ENCODE data around the gene ZC3H12D. TPM values are rescaled to one million over a fixed set of nuclear protein-coding genes. Genes with fewer than 3 reads are reported as not detected.
"Not testable (repeated sequence)": the region's sequence is repeated elsewhere in the genome, so short reads cannot be mapped to it uniquely, and the experiment has no call there.

The ZC3H12D gene
- total RNA-seq, 4 donors from 2014 or later = 0.42 to 2.2 (median 0.92) TPM

DNA sequence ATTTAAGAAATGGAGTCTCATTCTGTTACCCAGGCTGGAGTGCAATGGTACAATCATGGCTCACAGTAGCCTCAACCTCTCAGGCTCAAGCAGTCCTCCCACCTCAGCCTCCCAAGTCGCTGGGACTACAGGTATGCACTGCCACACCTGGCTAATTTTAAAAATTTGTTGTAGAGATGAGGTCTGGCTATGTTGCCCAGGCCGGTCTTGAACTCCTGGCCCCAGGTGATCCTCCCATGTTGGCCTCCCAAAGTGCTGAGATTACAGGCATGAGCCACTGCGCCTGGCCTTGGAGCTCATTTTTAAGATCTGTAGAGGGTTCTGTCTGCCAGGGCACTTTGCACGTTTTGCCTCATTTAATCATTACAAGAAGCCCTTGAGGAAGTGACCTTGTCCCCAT is 17.5 kb downstream of the ZC3H12D start:
- intact Hi-C loops (cut with DNase I; ENCODE audit: low total_unique reads) = no loop called here
- 80 to 87% methylated on average over 4 of the region's 4 CpGs for WGBS, 2 donors
- no peak overlapping the region for H3K4me3 ChIP-seq (ENCODE audit: low read depth, poor library complexity, severe bottlenecking)
- no peak for DNase-seq (ENCODE audit: low spot score in 2 of 2)
- no peak for TF ChIP-seq POLR2A (IDR thresholded peaks at IDR 0.05)
- TF ChIP-seq, protein P1, sequence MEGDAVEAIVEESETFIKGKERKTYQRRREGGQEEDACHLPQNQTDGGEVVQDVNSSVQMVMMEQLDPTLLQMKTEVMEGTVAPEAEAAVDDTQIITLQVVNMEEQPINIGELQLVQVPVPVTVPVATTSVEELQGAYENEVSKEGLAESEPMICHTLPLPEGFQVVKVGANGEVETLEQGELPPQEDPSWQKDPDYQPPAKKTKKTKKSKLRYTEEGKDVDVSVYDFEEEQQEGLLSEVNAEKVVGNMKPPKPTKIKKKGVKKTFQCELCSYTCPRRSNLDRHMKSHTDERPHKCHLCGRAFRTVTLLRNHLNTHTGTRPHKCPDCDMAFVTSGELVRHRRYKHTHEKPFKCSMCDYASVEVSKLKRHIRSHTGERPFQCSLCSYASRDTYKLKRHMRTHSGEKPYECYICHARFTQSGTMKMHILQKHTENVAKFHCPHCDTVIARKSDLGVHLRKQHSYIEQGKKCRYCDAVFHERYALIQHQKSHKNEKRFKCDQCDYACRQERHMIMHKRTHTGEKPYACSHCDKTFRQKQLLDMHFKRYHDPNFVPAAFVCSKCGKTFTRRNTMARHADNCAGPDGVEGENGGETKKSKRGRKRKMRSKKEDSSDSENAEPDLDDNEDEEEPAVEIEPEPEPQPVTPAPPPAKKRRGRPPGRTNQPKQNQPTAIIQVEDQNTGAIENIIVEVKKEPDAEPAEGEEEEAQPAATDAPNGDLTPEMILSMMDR (IDR thresholded peaks at IDR 0.05) = no peak

DNA sequence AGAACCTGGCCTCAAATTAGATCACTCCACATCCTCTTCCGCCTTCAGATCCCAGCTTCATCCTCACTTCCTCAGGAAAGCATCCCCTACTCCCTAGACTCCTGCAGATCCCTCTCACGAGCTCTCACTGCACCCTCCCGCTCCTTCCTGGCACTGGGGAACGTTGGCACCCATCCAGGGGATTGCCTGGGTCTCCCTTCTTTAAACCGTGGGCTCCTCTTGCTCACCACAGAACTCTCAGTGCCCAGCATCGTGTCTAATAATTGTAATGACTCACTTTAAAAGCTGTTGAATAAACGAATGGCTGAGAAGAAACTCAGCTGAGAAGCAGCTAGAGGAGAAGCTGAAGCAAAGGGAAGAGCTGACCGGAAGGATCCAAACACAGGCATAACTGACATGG is 20.4 kb downstream of the ZC3H12D start:
- no peak overlapping the region for H3K4me3 ChIP-seq (ENCODE audit: low read depth, poor library complexity, severe bottlenecking)
- TF ChIP-seq, protein P1 (IDR thresholded peaks at IDR 0.05) = no peak
- TF ChIP-seq POLR2A (IDR thresholded peaks at IDR 0.05) = no peak
- intact Hi-C loops (cut with DNase I; ENCODE audit: low total_unique reads) = no loop called here
- 45 to 46% methylated on average over 8 of the region's 8 CpGs for WGBS, 2 donors
- DNase-seq (ENCODE audit: low spot score in 2 of 2) = no peak

DNA sequence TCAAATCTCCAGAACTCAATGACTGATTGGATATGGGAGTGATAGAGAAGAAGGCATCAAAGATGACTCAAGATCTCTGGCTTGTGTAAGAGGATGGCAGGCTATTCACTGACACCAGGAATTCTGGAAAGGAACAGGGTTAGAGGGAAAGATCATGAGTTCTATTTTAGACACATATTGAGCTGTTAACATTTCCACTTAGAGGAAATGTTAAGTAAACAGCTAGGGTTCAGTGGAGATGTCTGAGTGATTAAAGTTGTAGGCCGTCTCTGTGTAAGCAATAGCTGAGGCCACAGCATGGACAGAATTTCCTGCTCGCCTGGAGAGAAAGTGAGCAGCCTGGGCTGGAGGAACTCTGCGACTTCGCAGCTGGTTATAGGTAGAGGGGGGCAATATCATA is 21.0 kb downstream of the ZC3H12D start:
- H3K4me3 ChIP-seq (ENCODE audit: low read depth, poor library complexity, severe bottlenecking) = no peak overlapping the region
- TF ChIP-seq, protein P1 (IDR thresholded peaks at IDR 0.05) = no peak
- no peak for TF ChIP-seq POLR2A (IDR thresholded peaks at IDR 0.05)
- DNase-seq (ENCODE audit: low spot score in 2 of 2) = no peak
- intact Hi-C loops (cut with DNase I; ENCODE audit: low total_unique reads) = no loop called here
- 62 to 93% methylated on average over 4 of the region's 4 CpGs for WGBS, 2 donors

DNA sequence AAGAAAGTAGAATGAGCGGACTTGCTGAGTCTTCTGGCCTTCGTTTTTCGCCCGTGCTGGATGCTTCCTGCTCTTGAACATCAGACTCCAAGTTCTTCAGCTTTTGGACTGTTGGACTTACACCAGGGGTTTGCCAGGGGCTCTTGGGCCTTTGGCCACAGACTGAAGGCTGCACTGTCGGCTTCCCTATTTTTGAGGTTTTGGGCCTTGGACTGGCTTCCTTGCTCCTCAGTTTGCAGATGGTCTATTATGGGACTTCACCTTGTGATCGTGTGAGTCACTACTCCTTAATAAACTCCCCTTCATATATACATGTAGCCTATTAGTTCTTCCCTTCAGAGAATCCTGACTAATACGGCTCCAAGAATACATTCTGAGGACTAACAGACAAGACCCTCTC is 22.1 kb downstream of the ZC3H12D start:
- intact Hi-C loops (cut with DNase I; ENCODE audit: low total_unique reads); H3K4me3 ChIP-seq (ENCODE audit: low read depth, poor library complexity, severe bottlenecking); DNase-seq (ENCODE audit: low spot score in 2 of 2): not testable (repeated sequence)
- 78 to 79% methylated on average over 7 of the region's 7 CpGs for WGBS, 2 donors

DNA sequence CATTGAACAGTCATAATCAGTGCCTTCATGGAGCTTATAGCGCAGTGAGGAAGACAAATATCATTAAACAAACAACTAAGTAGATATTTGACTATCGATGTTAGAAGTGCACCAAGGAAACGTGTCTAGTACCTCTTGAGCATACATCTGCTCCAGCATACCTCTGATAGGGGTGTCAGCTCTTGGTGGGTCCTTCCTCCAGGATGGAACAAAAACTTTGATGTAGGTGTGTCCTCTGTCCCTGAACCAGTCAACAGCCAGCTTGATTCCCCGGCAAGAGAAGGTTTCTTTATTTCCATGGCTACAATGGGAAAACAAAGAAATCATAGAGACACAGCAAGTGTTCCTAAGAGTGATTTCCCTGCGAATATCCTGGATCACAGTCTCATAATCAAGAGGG is 23.1 kb downstream of the ZC3H12D start:
- TF ChIP-seq, protein P1 (IDR thresholded peaks at IDR 0.05) = no peak
- TF ChIP-seq POLR2A (IDR thresholded peaks at IDR 0.05) = no peak
- 64 to 93% methylated on average over 5 of the region's 5 CpGs for WGBS, 2 donors
- intact Hi-C loops (cut with DNase I; ENCODE audit: low total_unique reads) = no loop called here
- no peak overlapping the region for H3K4me3 ChIP-seq (ENCODE audit: low read depth, poor library complexity, severe bottlenecking)
- no peak for DNase-seq (ENCODE audit: low spot score in 2 of 2)

DNA sequence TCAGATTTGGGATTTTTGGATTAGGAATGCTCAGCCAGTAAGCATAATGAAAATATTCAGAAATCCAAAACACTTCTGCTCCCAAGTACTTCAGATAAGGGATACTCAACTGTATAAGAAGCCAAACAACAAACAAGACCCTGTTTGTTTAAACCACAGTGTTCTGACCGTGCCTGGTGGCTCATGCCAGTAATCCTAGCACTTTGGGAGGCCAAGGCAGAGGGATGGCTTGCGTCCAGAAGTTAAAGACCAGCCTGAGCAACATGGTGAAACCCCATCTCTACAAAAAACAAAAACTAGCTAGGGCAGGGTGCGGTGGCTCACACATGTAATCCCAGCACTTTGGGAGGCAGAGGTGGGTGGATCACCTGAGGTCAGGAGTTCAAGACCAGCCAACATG is 24.6 kb downstream of the ZC3H12D start:
- DNase-seq (ENCODE audit: low spot score in 2 of 2); H3K4me3 ChIP-seq (ENCODE audit: low read depth, poor library complexity, severe bottlenecking); intact Hi-C loops (cut with DNase I; ENCODE audit: low total_unique reads): not testable (repeated sequence)
- WGBS, 2 donors = 89 to 90% methylated on average over 3 of the region's 3 CpGs

DNA sequence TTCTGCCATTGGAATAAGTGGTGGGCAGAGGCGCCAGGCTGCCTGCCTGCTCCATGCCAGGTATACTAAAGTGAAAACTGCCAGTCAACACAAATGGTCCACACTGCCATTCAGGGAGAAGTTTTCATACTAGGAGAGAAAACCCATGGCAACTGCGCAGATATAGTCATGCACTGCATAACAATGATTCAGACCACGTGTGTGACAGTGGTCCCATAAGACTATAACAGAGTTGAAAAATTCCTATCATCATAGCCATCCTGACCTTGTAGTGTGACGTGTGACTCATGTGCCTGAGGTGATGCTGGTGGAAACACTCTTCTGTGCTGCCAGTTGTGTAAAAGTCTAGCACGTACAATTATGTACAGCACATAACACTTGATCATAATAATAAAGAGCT is 25.1 kb downstream of the ZC3H12D start:
- TF ChIP-seq, protein P1 (IDR thresholded peaks at IDR 0.05) = no peak
- intact Hi-C loops (cut with DNase I; ENCODE audit: low total_unique reads) = no loop called here
- no peak for DNase-seq (ENCODE audit: low spot score in 2 of 2)
- 65 to 76% methylated on average over 5 of the region's 5 CpGs for WGBS, 2 donors
- no peak overlapping the region for H3K4me3 ChIP-seq (ENCODE audit: low read depth, poor library complexity, severe bottlenecking)

Measured in lower leg skin (tissue), 4 donors.